HG03025 (cell line): Measurements from ENCODE around the gene IFITM5.
"Not testable (repeated sequence)": the region's sequence is repeated elsewhere in the genome, so short reads cannot be mapped to it uniquely, and the experiment has no call there.

Source experiments
- ATAC-seq: cut with Tn5 transposase; IDR thresholded peaks from one replicate; pipeline ENCODE4 v1.9.1; 2021; ENCODE audit warnings: mild to moderate bottlenecking, moderate library complexity; ENCODE audit not compliant: unreplicated experiment, low FRiP score

The IFITM5 gene

DNA sequence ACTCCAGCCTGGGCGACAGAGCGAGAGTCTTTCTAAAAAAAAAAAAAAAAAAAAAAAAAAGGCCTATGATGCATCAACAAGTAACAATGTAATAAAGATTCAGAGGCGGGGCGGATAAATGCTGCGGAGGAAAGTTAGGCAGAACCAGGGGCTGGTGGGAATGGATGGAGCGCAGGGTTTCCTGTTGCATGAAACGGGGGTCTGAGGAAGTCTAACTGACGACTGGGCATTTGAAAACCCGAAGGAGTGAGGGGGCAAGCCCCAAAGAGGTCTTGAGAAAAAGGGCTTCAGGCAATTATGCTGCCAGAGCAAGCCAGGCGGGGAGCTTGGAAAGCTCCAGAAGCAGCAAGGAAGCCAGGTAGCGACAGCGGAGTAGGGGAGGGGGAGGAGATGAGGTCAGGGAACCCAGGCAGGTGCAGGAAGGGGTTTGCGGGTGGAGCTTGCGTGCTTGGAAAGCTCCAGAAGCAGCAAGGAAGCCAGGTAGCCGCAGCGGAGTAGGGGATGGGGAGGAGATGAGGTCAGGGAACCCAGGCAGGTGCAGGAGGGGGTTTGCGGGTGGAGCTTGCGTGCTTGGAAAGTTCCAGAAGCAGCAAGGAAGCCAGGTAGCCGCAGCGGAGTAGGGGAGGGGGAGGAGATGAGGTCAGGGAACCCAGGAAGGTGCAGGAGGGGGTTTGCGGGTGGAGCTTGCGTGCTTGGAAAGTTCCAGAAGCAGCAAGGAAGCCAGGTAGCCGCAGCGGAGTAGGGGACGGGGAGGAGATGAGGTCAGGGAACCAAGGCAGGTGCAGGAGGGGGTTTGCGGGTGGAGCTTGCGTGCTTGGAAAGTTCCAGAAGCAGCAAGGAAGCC is 12.1 kb downstream of the IFITM5 start:
- not testable (repeated sequence) for ATAC-seq

DNA sequence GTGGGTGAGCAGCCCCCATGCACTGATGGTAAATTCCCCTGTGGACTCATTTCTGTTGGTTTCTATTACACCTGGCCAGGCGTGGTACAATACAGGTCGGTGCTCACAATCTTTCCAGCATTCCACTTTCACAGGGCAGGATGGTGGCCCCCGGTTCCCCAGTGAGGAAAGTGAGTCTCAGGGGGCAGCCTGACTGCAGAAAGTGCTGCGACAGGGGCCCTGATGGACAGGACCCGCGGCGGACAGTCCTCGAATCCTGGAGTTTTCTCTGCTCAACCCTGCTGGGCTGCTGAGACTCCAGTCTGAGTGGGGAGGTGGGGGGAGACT is 13.5 kb downstream of the IFITM5 start:
- ATAC-seq: no peak

DNA sequence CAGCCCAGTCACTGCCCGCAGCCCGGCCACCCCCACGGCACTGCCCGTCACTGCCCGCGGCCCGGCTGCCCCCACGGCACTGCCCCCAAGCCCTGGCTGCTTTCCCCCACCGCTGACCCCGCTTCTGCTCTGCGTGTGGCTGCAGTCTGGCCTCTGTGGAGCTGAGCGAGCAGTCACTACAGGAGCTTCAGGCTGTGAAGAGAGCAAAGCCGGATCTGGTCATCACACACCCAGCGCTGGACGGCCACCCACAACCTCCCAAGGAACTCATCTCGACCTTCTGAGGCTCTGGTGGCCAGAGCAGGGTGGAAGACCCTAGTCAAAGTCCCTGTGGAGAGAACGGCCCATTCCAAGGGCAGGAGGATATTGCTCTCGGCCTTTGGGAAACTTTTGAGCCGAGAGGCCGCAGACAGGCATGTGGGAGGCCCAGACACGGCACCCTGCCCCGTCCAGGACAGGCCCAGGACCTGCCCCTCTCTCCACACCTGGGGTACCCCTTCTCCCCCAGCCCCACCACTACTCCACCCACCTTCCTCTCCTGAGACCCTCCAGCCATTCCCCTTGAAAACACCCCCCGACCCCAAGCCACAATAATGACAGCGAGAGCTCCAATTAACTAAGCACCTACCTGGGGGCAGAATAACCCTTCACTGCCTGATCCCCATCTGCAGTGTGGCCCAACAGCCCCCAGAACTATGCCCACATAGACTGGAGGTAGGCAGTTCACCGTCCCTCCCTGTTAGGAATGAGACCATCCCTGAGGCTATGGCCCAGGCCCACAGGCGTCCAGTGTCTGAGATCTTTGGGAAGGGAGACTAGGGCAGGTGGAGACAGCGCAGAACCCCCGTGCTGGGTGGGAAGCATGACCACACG is 14.1 kb downstream of the IFITM5 start:
- no peak for ATAC-seq

DNA sequence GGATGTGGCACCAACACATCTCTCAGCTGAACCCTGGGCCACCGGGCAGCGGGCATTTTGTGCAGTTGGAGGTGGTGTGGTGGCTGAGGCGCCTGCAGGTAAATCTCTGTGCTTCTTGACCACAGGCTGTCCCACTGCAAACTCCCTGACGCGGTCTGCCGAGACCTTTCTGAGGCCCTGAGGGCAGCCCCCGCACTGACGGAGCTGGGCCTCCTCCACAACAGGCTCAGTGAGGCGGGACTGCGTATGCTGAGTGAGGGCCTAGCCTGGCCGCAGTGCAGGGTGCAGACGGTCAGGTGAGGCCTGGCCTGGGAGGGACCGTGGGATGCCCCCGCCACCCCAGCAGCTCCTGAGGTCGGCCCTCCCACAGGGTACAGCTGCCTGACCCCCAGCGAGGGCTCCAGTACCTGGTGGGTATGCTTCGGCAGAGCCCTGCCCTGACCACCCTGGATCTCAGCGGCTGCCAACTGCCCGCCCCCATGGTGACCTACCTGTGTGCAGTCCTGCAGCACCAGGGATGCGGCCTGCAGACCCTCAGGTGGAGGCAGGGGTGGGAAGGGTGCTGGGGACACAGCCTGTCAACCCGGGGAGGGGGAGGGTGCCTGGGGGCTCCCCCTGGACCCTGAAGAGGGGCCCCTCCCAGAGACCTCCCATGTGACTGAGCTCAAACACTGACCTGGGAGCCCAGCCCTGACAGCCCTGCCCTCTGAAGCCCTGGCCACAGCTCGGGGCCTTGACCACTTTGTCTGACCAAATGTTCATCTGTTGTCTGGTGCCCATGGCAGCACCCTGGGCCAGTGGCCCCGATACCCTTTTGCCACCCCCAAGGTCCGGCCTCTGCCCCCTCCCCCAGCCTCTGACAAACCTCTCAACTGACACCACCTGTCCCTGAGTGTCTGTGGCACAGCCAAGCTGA is 15.0 kb downstream of the IFITM5 start:
- no peak for ATAC-seq

DNA sequence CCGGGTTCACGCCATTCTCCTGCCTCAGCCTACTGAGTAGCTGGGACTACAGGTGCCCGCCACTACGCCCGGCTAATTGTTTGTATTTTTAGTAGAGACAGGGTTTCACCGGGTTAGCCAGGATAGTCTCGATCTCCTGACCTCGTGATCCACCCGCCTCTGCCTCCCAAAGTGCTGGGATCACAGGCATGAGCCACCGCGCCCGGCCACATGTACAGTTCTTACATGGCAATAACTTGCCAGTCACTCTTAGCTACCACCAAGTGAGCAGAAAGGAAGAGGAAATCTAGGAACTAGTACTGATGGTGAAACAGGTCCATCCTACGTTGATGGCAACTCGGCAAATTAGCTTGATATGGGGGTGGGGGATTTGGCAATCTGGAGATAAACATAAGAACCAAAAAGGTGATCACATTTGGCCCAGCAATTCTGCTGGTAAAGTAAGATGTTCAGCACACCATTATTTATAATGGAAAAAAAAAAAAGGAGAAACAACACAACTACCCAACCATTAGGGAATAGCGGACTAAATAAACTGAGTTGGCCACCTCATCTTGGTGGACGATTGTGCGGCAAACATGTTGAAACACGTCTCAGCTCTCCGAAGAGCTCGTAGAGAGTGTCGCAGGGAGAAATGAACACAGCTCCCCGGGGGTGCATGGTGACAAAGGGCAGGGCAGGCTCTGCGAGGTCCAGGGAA is 15.8 kb downstream of the IFITM5 start:
- ATAC-seq: no peak

DNA sequence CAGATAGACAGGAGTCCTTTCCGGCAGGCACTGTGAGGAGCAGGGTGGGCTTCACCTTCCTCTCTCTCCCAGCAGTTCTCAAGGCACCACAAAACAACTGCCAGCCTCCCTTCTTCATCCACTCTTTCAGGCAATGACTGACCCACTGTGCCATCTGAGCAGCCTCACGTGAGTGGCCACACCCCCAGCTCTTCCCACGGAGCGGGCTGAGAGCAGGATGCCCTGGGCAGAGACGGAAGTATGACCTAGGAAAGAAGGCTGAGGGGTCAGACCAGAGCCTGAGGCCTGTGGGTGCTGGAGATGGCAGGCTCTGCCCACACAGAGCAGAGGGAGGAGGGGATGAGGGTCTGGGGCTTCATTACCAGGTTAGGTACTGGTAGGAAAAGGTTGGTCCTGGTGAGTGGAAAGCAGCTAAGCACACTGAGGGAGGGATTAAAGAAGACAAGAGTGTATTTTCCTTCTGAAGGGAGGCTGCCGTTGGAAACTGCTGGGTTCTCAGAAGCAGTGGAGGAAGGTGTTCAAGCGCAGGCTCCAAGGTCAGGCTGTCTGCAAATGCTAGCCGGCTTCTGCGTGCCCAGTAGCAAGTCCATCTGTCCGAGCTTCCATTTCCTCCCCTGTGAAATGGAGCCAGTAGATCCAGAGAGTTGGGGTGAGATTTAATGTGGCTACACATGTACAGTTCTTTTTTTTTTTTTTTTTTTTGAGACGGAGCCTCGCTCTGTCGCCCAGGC is 16.5 kb downstream of the IFITM5 start:
- no peak for ATAC-seq

DNA sequence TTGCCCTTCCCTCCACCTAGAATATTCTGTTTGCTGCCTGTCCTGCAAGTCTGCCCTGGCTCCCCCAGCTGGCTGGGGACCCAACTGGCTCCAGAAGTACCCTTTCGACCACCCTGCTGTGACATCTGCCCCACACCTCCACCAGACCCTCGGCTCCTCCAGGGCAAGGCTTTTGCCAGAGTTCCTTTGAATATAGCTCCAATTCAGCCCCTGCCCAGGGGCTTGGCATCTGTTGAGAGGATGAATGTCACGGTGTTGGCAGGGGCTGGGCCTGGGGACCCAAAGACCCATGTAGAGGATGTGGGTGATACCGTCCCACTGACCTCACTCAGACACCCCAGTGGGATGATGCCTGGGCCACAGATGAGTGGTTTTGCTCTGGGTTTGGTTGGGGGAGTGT is 17.2 kb downstream of the IFITM5 start:
- no peak for ATAC-seq

DNA sequence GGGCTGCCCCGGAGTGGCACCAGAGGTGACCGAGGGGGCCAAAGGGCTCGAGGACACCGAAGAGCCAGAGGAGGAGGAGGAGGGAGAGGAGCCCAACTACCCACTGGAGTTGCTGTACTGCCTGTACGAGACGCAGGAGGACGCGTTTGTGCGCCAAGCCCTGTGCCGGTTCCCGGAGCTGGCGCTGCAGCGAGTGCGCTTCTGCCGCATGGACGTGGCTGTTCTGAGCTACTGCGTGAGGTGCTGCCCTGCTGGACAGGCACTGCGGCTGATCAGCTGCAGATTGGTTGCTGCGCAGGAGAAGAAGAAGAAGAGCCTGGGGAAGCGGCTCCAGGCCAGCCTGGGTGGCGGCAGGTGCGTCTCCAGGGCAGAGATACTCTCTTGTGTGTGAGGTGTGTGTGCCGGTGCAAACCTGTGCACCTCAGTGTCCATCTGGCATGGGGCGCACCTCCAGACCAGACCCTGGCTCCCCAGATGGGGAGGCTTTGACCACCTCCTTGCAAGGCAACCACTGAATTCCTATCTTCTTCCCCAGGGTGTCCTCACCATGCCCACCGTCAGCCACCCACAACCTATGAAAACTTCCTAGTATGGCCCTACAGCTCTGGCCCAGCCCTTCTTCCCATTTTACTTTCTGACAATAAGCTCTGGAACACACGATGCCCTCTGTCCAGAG is 17.7 kb downstream of the IFITM5 start:
- no peak for ATAC-seq

DNA sequence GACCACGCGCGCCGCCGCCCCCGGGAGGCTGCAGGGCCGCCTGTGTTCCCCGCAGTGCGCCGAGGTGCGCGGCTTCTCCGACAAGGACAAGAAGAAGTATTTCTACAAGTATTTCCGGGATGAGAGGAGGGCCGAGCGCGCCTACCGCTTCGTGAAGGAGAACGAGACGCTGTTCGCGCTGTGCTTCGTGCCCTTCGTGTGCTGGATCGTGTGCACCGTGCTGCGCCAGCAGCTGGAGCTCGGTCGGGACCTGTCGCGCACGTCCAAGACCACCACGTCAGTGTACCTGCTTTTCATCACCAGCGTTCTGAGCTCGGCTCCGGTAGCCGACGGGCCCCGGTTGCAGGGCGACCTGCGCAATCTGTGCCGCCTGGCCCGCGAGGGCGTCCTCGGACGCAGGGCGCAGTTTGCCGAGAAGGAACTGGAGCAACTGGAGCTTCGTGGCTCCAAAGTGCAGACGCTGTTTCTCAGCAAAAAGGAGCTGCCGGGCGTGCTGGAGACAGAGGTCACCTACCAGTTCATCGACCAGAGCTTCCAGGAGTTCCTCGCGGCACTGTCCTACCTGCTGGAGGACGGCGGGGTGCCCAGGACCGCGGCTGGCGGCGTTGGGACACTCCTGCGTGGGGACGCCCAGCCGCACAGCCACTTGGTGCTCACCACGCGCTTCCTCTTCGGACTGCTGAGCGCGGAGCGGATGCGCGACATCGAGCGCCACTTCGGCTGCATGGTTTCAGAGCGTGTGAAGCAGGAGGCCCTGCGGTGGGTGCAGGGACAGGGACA is 18.4 kb downstream of the IFITM5 start:
- ATAC-seq: no peak

DNA sequence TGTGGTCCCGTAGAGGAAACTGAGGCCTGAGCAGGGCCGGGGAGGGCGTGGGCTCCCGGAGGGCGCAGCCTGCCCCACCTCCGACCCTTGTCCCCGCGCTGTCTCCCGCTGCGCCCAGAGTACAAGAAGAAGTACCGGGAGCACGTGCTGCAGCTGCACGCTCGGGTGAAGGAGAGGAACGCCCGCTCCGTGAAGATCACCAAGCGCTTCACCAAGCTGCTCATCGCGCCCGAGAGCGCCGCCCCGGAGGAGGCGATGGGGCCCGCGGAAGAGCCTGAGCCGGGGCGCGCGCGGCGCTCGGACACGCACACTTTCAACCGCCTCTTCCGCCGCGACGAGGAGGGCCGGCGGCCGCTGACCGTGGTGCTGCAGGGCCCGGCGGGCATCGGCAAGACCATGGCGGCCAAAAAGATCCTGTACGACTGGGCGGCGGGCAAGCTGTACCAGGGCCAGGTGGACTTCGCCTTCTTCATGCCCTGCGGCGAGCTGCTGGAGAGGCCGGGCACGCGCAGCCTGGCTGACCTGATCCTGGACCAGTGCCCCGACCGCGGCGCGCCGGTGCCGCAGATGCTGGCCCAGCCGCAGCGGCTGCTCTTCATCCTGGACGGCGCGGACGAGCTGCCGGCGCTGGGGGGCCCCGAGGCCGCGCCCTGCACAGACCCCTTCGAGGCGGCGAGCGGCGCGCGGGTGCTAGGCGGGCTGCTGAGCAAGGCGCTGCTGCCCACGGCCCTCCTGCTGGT is 19.2 kb downstream of the IFITM5 start:
- ATAC-seq: no peak

DNA sequence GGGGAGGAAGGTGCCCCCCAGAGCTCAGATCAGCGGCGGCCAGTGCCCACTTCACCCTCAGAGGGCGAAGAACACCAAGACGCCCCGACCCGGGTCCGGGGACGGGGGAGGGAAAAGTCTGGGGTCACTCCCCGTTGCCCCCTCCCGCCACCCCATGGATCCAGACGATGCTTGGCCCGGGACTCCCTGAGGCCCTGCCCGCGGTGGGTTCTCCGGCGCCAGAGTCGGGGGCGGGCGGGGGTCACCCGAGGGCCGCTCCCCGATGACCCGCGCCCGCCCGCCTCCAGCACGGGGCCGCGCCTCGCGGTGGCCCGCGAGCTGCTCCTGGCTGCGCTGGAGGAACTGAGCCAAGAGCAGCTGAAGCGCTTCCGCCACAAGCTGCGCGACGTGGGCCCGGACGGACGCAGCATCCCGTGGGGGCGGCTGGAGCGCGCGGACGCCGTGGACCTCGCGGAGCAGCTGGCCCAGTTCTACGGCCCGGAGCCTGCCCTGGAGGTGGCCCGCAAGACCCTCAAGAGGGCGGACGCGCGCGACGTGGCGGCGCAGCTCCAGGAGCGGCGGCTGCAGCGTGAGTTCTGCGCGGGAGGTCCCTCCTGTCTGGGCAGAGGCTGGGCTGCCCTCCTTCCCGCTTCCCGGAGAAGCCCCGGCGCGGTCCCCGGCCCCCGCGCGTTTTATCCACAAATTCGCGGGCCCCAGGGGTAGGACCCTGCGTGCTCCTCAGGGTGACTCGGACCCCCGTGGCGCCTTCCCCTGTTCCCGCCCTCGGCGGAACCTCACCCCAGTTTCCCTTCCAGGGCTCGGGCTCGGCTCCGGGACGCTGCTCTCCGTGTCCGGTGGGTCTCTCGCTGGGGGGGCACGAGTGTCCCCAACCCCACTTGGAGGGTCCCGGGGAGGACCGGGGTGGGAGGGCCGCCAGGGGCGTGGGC is 20.0 kb downstream of the IFITM5 start:
- no peak for ATAC-seq

DNA sequence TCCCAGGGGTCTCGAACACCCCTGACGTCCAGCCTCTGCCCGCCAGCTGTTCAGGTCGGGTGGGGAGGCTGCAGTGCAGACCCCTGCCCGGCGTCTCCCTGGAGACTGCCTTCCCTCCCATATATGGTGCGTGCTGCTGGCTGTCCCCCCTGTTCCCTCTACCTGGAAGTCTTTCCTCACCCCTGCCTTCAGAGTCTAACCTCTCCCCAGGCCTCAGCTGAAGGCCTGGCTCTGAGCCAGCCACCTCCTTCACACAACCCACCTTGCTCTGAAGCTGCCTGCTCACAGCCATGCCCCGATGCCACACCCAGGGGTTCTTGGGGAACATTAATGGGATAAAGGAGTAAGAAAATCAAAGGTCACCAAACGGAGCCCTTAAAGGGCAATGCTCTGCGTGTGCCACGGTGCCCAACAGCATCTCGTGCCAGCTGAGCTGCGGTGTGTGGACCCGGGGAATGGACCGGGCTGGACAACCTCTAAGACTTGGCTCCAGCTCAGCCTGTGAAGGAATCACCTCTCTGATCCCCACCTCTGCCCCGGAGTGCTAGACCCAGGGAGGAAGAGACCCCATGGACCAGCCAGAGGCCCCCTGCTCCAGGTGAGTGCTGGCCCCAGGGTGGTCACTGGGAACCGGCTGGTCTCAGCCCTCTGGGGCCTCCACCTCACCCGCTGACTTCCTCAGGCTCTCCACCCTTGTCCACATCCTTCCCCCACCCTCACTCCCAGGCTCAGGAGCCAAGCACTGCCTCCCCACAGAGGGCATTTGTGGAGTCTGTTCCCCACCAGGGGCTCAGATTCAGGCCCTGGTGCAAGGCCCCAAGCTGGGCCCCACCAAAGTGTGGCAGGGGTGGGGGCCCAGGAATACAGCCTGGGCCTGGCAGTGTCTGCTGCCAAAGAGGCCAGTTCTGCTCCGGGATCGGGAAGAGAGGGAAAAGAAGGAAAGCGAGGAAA is 21.1 kb downstream of the IFITM5 start, which contains the start of gene NLRP6:
NLRP6 (plus strand) TSS at position 407 of the 951 bp plus-strand sequence; CDS start at position 570, 163 bp downstream.
- ATAC-seq: no peak

DNA sequence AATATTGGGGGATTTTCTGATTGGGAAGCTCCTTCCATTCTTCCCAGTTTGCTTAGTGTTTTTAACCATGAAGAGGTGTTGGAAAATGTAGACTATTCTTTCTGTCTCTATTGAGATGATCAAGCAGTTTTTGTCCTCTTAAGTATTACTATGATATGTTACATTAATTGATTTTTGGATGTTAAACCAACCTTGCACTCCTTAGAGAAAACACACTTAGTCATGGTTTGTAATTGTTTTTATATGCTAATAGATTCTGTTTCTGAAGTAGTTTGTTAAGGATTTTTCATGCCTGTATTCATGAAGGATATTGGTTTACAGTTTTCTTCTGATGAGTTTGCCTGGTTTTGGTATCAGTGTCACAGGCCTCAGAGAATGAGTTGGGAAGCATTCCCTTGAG is 23.1 kb downstream of the IFITM5 start:
- ATAC-seq: no peak

DNA sequence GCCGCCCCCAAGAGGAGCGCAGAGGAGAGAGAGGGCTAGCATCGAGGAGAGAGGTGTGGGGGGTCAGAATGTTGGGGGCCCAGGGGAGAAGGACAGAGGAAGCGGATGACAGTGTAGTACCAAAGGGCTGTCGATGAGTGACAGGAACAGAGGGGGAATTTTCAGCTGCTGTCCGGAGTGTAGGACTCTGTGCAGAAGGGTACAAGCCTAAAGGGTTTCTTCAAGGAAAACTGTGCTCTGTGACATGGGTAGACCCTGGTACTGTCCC is 26.5 kb downstream of the IFITM5 start:
- no peak for ATAC-seq

DNA sequence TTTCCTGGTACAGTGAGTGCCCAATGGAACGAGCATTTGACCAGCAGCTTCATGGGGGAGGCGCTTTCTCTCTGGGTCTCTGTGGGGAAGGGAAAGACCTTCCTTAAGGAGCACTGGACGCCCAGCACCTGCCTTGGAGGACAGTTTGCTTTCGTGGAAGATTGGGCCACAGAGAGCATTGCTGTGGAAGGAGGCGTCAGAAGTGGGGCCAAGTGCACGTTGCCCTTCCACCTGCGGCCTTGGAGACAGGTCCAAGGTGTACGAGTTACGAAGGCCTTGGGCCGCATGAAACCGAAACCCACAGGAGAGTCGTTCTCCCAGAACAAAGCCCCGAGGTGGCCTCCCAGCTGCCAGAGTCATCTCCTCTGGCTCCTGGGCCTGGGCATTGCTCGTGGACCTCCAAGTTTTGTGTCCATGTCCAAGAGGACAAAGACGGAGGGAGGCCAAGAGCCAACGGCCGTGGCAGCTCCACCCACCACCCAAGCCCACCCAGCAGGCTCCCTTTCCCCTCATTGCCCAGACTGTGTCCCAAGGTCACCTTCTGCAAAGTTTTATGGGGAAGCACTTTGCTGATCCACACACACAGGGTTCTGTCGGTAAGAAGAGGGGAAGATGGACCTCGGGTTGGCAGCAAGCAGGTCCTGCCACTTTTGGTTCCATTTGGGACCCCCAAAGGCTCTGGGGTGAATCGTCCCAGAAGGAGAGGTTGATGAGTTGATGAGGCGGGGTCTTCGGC is 27.0 kb downstream of the IFITM5 start:
- no peak for ATAC-seq
